SK-N-SH (cell line): ENCODE measurements around the gene OPN1LW.
"Not testable (repeated sequence)": the region's sequence is repeated elsewhere in the genome, so short reads cannot be mapped to it uniquely, and the experiment has no call there.

Experiments
- ELF1 ChIP-seq: IDR thresholded peaks from 2 replicates; pipeline ENCODE4 v1.4.0; 2012
- EZH2phosphoT487 ChIP-seq: fragments of 200-600 bp; sonication (generic); IDR thresholded peaks from 2 replicates; pipeline ENCODE4 v1.6.1; 2017; ENCODE audit warnings: low read depth, mixed run types, mild to moderate bottlenecking, antibody characterized with exemption, moderate library complexity, borderline replicate concordance
- GATA2 ChIP-seq: sonication (generic); formaldehyde crosslinking; IDR thresholded peaks from 2 replicates; pipeline ENCODE4 v1.5.0; 2020; ENCODE audit warnings: mild to moderate bottlenecking, missing genetic modification reagents
- JUND ChIP-seq: IDR thresholded peaks from 2 replicates; pipeline ENCODE4 v1.4.0; 2012
- POLR2AphosphoS5 ChIP-seq: IDR thresholded peaks from 2 replicates; pipeline ENCODE4 v1.6.1; 2012; ENCODE audit warnings: low read depth, low read length
- RAD21 ChIP-seq: IDR thresholded peaks from 2 replicates; pipeline ENCODE4 v1.6.1; 2012; ENCODE audit warnings: mild to moderate bottlenecking, low read length
- RCOR1 ChIP-seq: fragments of 150-350 bp; IDR thresholded peaks from 2 replicates; pipeline ENCODE4 v1.6.1; 2017; ENCODE audit warnings: antibody characterized with exemption, low read length
- SIN3A ChIP-seq: IDR thresholded peaks from 2 replicates; pipeline ENCODE4 v1.6.1; 2012; ENCODE audit warnings: low read depth, mild to moderate bottlenecking, low read length, moderate library complexity, borderline replicate concordance
- YY1 ChIP-seq: IDR thresholded peaks from 2 replicates; pipeline ENCODE4 v1.4.0; 2012; ENCODE audit warnings: low read depth, mild to moderate bottlenecking
- TF ChIP-seq, protein P1 (sequence below): fragments of 200-600 bp; sonication (generic); IDR thresholded peaks from 2 replicates; pipeline ENCODE4 v1.6.1; 2017; ENCODE audit warnings: antibody characterized with exemption, mild to moderate bottlenecking, moderate library complexity
- TF ChIP-seq, protein P2 (sequence below): IDR thresholded peaks from 2 replicates; pipeline ENCODE4; 2012
- TF ChIP-seq, protein P3 (sequence below): IDR thresholded peaks from 2 replicates; pipeline ENCODE4 v1.6.1; 2012; ENCODE audit warnings: mild to moderate bottlenecking, low read depth, low read length, moderate library complexity

DNA sequence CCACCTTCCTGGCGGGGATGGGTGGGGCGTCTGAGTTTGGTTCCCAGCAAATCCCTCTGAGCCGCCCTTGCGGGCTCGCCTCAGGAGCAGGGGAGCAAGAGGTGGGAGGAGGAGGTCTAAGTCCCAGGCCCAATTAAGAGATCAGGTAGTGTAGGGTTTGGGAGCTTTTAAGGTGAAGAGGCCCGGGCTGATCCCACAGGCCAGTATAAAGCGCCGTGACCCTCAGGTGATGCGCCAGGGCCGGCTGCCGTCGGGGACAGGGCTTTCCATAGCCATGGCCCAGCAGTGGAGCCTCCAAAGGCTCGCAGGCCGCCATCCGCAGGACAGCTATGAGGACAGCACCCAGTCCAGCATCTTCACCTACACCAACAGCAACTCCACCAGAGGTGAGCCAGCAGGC, at the start of gene OPN1LW:
- TF ChIP-seq SIN3A, RAD21, YY1, GATA2, RCOR1, EZH2phosphoT487, ELF1, POLR2AphosphoS5, JUND: not testable (repeated sequence)
- TF ChIP-seq, protein P1, sequence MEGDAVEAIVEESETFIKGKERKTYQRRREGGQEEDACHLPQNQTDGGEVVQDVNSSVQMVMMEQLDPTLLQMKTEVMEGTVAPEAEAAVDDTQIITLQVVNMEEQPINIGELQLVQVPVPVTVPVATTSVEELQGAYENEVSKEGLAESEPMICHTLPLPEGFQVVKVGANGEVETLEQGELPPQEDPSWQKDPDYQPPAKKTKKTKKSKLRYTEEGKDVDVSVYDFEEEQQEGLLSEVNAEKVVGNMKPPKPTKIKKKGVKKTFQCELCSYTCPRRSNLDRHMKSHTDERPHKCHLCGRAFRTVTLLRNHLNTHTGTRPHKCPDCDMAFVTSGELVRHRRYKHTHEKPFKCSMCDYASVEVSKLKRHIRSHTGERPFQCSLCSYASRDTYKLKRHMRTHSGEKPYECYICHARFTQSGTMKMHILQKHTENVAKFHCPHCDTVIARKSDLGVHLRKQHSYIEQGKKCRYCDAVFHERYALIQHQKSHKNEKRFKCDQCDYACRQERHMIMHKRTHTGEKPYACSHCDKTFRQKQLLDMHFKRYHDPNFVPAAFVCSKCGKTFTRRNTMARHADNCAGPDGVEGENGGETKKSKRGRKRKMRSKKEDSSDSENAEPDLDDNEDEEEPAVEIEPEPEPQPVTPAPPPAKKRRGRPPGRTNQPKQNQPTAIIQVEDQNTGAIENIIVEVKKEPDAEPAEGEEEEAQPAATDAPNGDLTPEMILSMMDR: not testable (repeated sequence)
- TF ChIP-seq, protein P2, sequence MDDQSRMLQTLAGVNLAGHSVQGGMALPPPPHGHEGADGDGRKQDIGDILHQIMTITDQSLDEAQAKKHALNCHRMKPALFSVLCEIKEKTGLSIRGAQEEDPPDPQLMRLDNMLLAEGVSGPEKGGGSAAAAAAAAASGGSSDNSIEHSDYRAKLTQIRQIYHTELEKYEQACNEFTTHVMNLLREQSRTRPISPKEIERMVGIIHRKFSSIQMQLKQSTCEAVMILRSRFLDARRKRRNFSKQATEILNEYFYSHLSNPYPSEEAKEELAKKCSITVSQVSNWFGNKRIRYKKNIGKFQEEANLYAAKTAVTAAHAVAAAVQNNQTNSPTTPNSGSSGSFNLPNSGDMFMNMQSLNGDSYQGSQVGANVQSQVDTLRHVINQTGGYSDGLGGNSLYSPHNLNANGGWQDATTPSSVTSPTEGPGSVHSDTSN: not testable (repeated sequence)
- TF ChIP-seq, protein P3, sequence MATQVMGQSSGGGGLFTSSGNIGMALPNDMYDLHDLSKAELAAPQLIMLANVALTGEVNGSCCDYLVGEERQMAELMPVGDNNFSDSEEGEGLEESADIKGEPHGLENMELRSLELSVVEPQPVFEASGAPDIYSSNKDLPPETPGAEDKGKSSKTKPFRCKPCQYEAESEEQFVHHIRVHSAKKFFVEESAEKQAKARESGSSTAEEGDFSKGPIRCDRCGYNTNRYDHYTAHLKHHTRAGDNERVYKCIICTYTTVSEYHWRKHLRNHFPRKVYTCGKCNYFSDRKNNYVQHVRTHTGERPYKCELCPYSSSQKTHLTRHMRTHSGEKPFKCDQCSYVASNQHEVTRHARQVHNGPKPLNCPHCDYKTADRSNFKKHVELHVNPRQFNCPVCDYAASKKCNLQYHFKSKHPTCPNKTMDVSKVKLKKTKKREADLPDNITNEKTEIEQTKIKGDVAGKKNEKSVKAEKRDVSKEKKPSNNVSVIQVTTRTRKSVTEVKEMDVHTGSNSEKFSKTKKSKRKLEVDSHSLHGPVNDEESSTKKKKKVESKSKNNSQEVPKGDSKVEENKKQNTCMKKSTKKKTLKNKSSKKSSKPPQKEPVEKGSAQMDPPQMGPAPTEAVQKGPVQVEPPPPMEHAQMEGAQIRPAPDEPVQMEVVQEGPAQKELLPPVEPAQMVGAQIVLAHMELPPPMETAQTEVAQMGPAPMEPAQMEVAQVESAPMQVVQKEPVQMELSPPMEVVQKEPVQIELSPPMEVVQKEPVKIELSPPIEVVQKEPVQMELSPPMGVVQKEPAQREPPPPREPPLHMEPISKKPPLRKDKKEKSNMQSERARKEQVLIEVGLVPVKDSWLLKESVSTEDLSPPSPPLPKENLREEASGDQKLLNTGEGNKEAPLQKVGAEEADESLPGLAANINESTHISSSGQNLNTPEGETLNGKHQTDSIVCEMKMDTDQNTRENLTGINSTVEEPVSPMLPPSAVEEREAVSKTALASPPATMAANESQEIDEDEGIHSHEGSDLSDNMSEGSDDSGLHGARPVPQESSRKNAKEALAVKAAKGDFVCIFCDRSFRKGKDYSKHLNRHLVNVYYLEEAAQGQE: not testable (repeated sequence)
